ENCODE results near the gene MYO16. TPM values are rescaled to one million over a fixed set of nuclear protein-coding genes. Genes with fewer than 3 reads are reported as not detected.

Gene MYO16
- total RNA-seq, 2 experiments from 2014 or later, result not detected

- CTCF ChIA-PET, result interaction anchor here (0.7 kb wide), 1 partner anchor 40 kb away, joined by 3 read pairs; no protein-coding TSS in a partner anchor
- POLR2A ChIA-PET, result no interaction called here
- DNase-seq (no peak), ATAC-seq (no peak)
- Mint-ChIP-seq H3K4me1 (no peaks in the 10 kb centered on the region), H3K4me3 (no peak overlapping the region), H3K9me3 (ENCODE audit: low read depth) (no peaks in the 10 kb centered on the region), H3K27me3 (peaks cover 29% of the 10 kb centered on the region), H3K36me3 (ENCODE audit: low read depth) (no peaks in the 10 kb centered on the region), H3K27ac (no peak overlapping the region)
- intact Hi-C loops (cut with DNase I, micrococcal nuclease), result loop anchor here (1.0 to 10.0 kb wide), 4 partner anchors 180 to 972 kb away; no protein-coding TSS in a partner anchor
Observed at GRCh38 chr13:109144693-109145437, 515.5 kb downstream of the MYO16 start.

GRCh38 chr13:109145631-109146030, 516.2 kb downstream of the MYO16 start:
- POLR2A ChIA-PET, result no interaction called here
- Mint-ChIP-seq H3K27ac (no peak overlapping the region), H3K36me3 (ENCODE audit: low read depth) (no peaks in the 10 kb centered on the region), H3K9me3 (ENCODE audit: low read depth) (no peaks in the 10 kb centered on the region), H3K4me1 (no peaks in the 10 kb centered on the region), H3K27me3 (peaks cover 29% of the 10 kb centered on the region), H3K4me3 (no peak overlapping the region)
- intact Hi-C loops (cut with DNase I, micrococcal nuclease), result loop anchor here (1.0 to 10.0 kb wide), 3 partner anchors 181 to 969 kb away; no protein-coding TSS in a partner anchor
- DNase-seq (peak; percentile 31), ATAC-seq (peak; percentile 49)
- CTCF ChIA-PET, result no interaction called here

GRCh38 chr13:109146393-109146792, 517.0 kb downstream of the MYO16 start:
- ChIA-PET POLR2A (interaction anchor here (0.7 kb wide), 1 partner anchor 31 kb away, joined by 5 read pairs; no protein-coding TSS in a partner anchor), CTCF (no interaction called here)
- Mint-ChIP-seq H3K27me3 (peaks cover 26% of the 10 kb centered on the region), H3K27ac (no peak overlapping the region), H3K4me3 (no peak overlapping the region), H3K4me1 (no peaks in the 10 kb centered on the region), H3K36me3 (ENCODE audit: low read depth) (no peaks in the 10 kb centered on the region), H3K9me3 (ENCODE audit: low read depth) (no peaks in the 10 kb centered on the region)
- DNase-seq (no peak), ATAC-seq (no peak)
- intact Hi-C loops (cut with DNase I, micrococcal nuclease), result loop anchor here (10.0 kb wide), 2 partner anchors 182 to 968 kb away; no protein-coding TSS in a partner anchor

- intact Hi-C loops (cut with DNase I, micrococcal nuclease), result loop anchor here (10.0 kb wide), 2 partner anchors 182 to 968 kb away; no protein-coding TSS in a partner anchor
Observed at GRCh38 chr13:109146912-109147647, 517.7 kb downstream of the MYO16 start.

GRCh38 chr13:109148243-109148642, 518.8 kb downstream of the MYO16 start:
- intact Hi-C loops (cut with DNase I, micrococcal nuclease), result loop anchor here (10.0 kb wide), 2 partner anchors 183 to 967 kb away; no protein-coding TSS in a partner anchor
- Mint-ChIP-seq H3K27ac (no peak overlapping the region), H3K27me3 (peaks cover 12% of the 10 kb centered on the region), H3K4me3 (no peak overlapping the region), H3K36me3 (ENCODE audit: low read depth) (no peaks in the 10 kb centered on the region), H3K9me3 (ENCODE audit: low read depth) (no peaks in the 10 kb centered on the region), H3K4me1 (no peaks in the 10 kb centered on the region)
- POLR2A ChIA-PET, result interaction anchor here (0.6 kb wide), 1 partner anchor 37 kb away, joined by 8 read pairs; no protein-coding TSS in a partner anchor
- DNase-seq (no peak), ATAC-seq (no peak)
- CTCF ChIA-PET, result interaction anchor here (0.8 to 1.5 kb wide), 2 partner anchors 9 to 699 kb away, joined by 3 read pairs; no protein-coding TSS in a partner anchor

More at GRCh38 chr13:109146912-109147647, 517.7 kb downstream of the MYO16 start:
- no peak for ATAC-seq
- DNase-seq, result no peak
- Mint-ChIP-seq H3K27ac (no peak overlapping the region), H3K27me3 (peaks cover 20% of the 10 kb centered on the region), H3K36me3 (ENCODE audit: low read depth) (no peaks in the 10 kb centered on the region), H3K4me1 (no peaks in the 10 kb centered on the region), H3K9me3 (ENCODE audit: low read depth) (no peaks in the 10 kb centered on the region), H3K4me3 (no peak overlapping the region)
- POLR2A ChIA-PET, result interaction anchor here (0.7 kb wide), 1 partner anchor 32 kb away, joined by 5 read pairs; no protein-coding TSS in a partner anchor
- CTCF ChIA-PET, result interaction anchor here (1.5 kb wide), 1 partner anchor 8 kb away, joined by 3 read pairs; no protein-coding TSS in a partner anchor

- POLR2A ChIA-PET, result no interaction called here
Observed at GRCh38 chr13:109150696-109151095, 521.3 kb downstream of the MYO16 start.

GRCh38 chr13:109151255-109151654, 521.8 kb downstream of the MYO16 start:
- no peaks in the 10 kb centered on the region for H3K36me3 Mint-ChIP-seq (ENCODE audit: low read depth)
- H3K9me3 Mint-ChIP-seq (ENCODE audit: low read depth), result no peaks in the 10 kb centered on the region
- H3K27ac Mint-ChIP-seq, result no peak overlapping the region
- ChIA-PET CTCF (no interaction called here), POLR2A (no interaction called here)
- intact Hi-C loops (cut with DNase I, micrococcal nuclease), result no loop called here
- H3K27me3 Mint-ChIP-seq, result peaks cover 11% of the 10 kb centered on the region
- no peaks in the 10 kb centered on the region for H3K4me1 Mint-ChIP-seq
- ATAC-seq (no peak), DNase-seq (no peak)
- no peak overlapping the region for H3K4me3 Mint-ChIP-seq

More at GRCh38 chr13:109150696-109151095, 521.3 kb downstream of the MYO16 start:
- Mint-ChIP-seq H3K4me1 (no peaks in the 10 kb centered on the region), H3K27ac (no peak overlapping the region), H3K4me3 (no peak overlapping the region), H3K27me3 (peaks cover 11% of the 10 kb centered on the region), H3K36me3 (ENCODE audit: low read depth) (no peaks in the 10 kb centered on the region), H3K9me3 (ENCODE audit: low read depth) (no peaks in the 10 kb centered on the region)
- intact Hi-C loops (cut with DNase I, micrococcal nuclease), result no loop called here
- DNase-seq (no peak), ATAC-seq (no peak)
- CTCF ChIA-PET, result no interaction called here

- Mint-ChIP-seq H3K4me1 (no peaks in the 10 kb centered on the region), H3K27me3 (peaks cover 13% of the 10 kb centered on the region), H3K4me3 (no peak overlapping the region), H3K9me3 (ENCODE audit: low read depth) (no peaks in the 10 kb centered on the region), H3K36me3 (ENCODE audit: low read depth) (no peaks in the 10 kb centered on the region), H3K27ac (no peak overlapping the region)
- no peak for ATAC-seq
- POLR2A ChIA-PET, result no interaction called here
- CTCF ChIA-PET, result no interaction called here
- intact Hi-C loops (cut with DNase I, micrococcal nuclease), result no loop called here
- DNase-seq, result no peak
Observed at GRCh38 chr13:109151696-109152095, 522.3 kb downstream of the MYO16 start.

GRCh38 chr13:109152311-109152820, 523.0 kb downstream of the MYO16 start:
- no peak overlapping the region for H3K27ac Mint-ChIP-seq
- intact Hi-C loops (cut with DNase I, micrococcal nuclease), result no loop called here
- ATAC-seq, result no peak
- no peak overlapping the region for H3K4me3 Mint-ChIP-seq
- no peaks in the 10 kb centered on the region for H3K4me1 Mint-ChIP-seq
- ChIA-PET CTCF (no interaction called here), POLR2A (no interaction called here)
- peaks cover 16% of the 10 kb centered on the region for H3K27me3 Mint-ChIP-seq
- H3K9me3 Mint-ChIP-seq (ENCODE audit: low read depth), result no peaks in the 10 kb centered on the region
- no peaks in the 10 kb centered on the region for H3K36me3 Mint-ChIP-seq (ENCODE audit: low read depth)
- DNase-seq, result no peak

- DNase-seq (no peak), ATAC-seq (no peak)
- no peaks in the 10 kb centered on the region for H3K4me1 Mint-ChIP-seq
- POLR2A ChIA-PET, result no interaction called here
- no peaks in the 10 kb centered on the region for H3K9me3 Mint-ChIP-seq (ENCODE audit: low read depth)
- H3K4me3 Mint-ChIP-seq, result no peak overlapping the region
- peaks cover 13% of the 10 kb centered on the region for H3K27me3 Mint-ChIP-seq
- no peaks in the 10 kb centered on the region for H3K36me3 Mint-ChIP-seq (ENCODE audit: low read depth)
- H3K27ac Mint-ChIP-seq, result no peak overlapping the region
- intact Hi-C loops (cut with DNase I, micrococcal nuclease), result no loop called here
- CTCF ChIA-PET, result no interaction called here
Observed at GRCh38 chr13:109152941-109153340, 523.5 kb downstream of the MYO16 start.

- CTCF ChIA-PET, result no interaction called here
- H3K4me1 Mint-ChIP-seq, result no peaks in the 10 kb centered on the region
- H3K36me3 Mint-ChIP-seq (ENCODE audit: low read depth), result no peaks in the 10 kb centered on the region
- POLR2A ChIA-PET, result no interaction called here
- no peak overlapping the region for H3K4me3 Mint-ChIP-seq
- H3K27ac Mint-ChIP-seq, result no peak overlapping the region
- ATAC-seq, result no peak
- intact Hi-C loops (cut with DNase I, micrococcal nuclease), result no loop called here
- peaks cover 19% of the 10 kb centered on the region for H3K27me3 Mint-ChIP-seq
- H3K9me3 Mint-ChIP-seq (ENCODE audit: low read depth), result no peaks in the 10 kb centered on the region
- no peak for DNase-seq
Observed at GRCh38 chr13:109154146-109154545, 524.7 kb downstream of the MYO16 start.

All from activated CD4-positive, alpha-beta T cell treated with anti-CD3 and anti-CD28 coated beads for 36 hours (primary cell).